Mammary epithelial cell (primary cell): ENCODE measurements around the gene ETV4.

Source experiments
- CTCF ChIP-seq, 2 donors: IDR thresholded peaks in 1 of 2; conservative IDR thresholded peaks in 1 of 2; 2 replicates each; pipeline ENCODE4 v1.5.1; 2011 to 2012; ENCODE audit warnings: inconsistent platforms in 2 of 2, low read length in 2 of 2, mild to moderate bottlenecking in 2 of 2, control low read depth in 1 of 2, low read depth in 1 of 2; ENCODE audit not compliant: insufficient read depth in 1 of 2; ENCODE audit errors: extremely low read depth in 1 of 2
- EZH2 ChIP-seq: IDR thresholded peaks from 2 replicates; pipeline ENCODE4 v1.6.1; 2012; ENCODE audit warnings: low read length, inconsistent platforms, borderline replicate concordance

- TF ChIP-seq CTCF (conservative IDR thresholded peaks at IDR 0.05 in 1 of 2, IDR thresholded peaks at IDR 0.05 in 1 of 2; ENCODE audit: extremely low read depth in 1 of 2, insufficient read depth in 1 of 2, low read depth in 1 of 2, low read length in 2 of 2) (no peak), EZH2 (no peak)
Observed at GRCh38 chr17:43515656-43516055, 30.5 kb downstream of the ETV4 start.
